Measurements from ENCODE around the gene CCDC88C. TPM values are rescaled to one million over a fixed set of nuclear protein-coding genes. Genes with fewer than 3 reads are reported as not detected.
A peak's percentile ranks its signal among the peaks of the same experiment; 100 is the strongest.

The CCDC88C gene
- total RNA-seq, 2 experiments from 2014 or later = 137 to 253 TPM

DNA sequence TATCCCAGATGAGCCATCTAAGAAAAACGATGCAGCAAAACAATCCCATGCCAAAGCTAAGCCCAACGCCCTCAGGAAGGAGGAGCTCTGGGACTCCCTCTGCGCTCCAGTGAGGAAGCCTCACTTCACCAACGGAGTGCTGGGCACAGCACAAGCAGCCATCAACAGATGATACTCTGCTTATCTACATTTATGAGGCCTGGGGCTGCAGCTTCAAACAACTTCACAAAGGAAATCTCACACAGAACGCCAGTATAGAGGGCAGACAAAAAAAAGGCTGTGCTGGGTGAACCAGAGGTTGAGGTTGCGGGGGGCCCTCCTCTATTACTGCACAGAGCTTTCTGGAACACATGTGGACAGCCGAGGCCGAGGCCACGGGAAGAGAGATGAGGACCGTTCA lies 138.3 kb downstream of the CCDC88C start:
- intact Hi-C loops (cut with micrococcal nuclease; ENCODE audit: unreplicated experiment) = no loop called here
- H2AFZ ChIP-seq (ENCODE audit: low read length) = no peak overlapping the region
- H4K20me1 ChIP-seq (ENCODE audit: insufficient read depth, low read length) = no peaks in the 10 kb centered on the region
- H3K4me1 ChIP-seq (ENCODE audit: insufficient read depth, low read length, poor library complexity, severe bottlenecking) = peaks cover 64% of the 10 kb centered on the region
- H3K79me2 ChIP-seq (ENCODE audit: insufficient read depth, low read depth, low read length) = no peaks in the 10 kb centered on the region; the same call in 1 of the 2 replicates
- H3K9me3 ChIP-seq (ENCODE audit: low read length) = no peaks in the 10 kb centered on the region
- peaks cover 98% of the 10 kb centered on the region for H3K36me3 ChIP-seq (ENCODE audit: insufficient read depth, low read length)
- H3K9me2 ChIP-seq (ENCODE audit: insufficient read depth, low read length) = no peaks in the 10 kb centered on the region
- no TSS peak for BruUV-seq (replicated peaks)
- TF ChIP-seq, protein P1, sequence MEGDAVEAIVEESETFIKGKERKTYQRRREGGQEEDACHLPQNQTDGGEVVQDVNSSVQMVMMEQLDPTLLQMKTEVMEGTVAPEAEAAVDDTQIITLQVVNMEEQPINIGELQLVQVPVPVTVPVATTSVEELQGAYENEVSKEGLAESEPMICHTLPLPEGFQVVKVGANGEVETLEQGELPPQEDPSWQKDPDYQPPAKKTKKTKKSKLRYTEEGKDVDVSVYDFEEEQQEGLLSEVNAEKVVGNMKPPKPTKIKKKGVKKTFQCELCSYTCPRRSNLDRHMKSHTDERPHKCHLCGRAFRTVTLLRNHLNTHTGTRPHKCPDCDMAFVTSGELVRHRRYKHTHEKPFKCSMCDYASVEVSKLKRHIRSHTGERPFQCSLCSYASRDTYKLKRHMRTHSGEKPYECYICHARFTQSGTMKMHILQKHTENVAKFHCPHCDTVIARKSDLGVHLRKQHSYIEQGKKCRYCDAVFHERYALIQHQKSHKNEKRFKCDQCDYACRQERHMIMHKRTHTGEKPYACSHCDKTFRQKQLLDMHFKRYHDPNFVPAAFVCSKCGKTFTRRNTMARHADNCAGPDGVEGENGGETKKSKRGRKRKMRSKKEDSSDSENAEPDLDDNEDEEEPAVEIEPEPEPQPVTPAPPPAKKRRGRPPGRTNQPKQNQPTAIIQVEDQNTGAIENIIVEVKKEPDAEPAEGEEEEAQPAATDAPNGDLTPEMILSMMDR (conservative IDR thresholded peaks at IDR 0.05; ENCODE audit: low read length) = no peak
- no peak for TF ChIP-seq EZH2phosphoT487 (IDR thresholded peaks at IDR 0.05; ENCODE audit: borderline replicate concordance, low read depth, low read length)
- H3K27ac ChIP-seq (ENCODE audit: low read depth, low read length, poor library complexity, severe bottlenecking) = peak overlapping the region; percentile 97
- CTCF ChIA-PET (ENCODE audit: unreplicated experiment) = interaction anchor here (0.9 kb wide), 1 partner anchor 23 kb away, joined by 3 read pairs; no protein-coding TSS in a partner anchor
- H3K4me2 ChIP-seq (ENCODE audit: low read length) = peak overlapping the region; percentile 60; the same call in 1 of the 2 replicates
- DNase-seq (ENCODE audit: low spot score) = no peak
- H3K4me3 ChIP-seq (ENCODE audit: low read depth, low read length, poor library complexity, severe bottlenecking) = no peak overlapping the region
- POLR2A ChIA-PET = interaction anchor here (0.6 to 0.9 kb wide), 3 partner anchors 27 to 67 kb away, joined by 3 to 4 read pairs (median 3); no protein-coding TSS in a partner anchor

DNA sequence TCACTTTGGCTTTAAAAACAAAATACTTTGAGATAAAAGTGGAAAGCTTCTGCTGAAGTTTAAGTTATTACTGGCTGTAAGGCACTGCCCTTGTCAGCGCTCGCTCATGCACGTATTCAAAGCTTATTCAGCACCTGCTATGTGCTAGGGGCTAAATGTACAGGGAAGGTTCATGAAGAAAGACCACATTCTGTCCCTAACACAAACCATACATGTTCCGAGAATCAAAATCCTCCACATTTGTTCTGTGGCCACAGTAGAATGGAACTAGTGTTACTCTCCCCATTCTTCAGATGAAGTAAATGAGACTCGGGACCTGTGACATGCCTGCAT lies 139.3 kb downstream of the CCDC88C start:
- 0 out of 2 replicates have a peak overlapping the region, but pooled peaks have one; percentile 15 for H3K4me2 ChIP-seq (ENCODE audit: low read length)
- no peak overlapping the region for H2AFZ ChIP-seq (ENCODE audit: low read length)
- H4K20me1 ChIP-seq (ENCODE audit: insufficient read depth, low read length) = no peaks in the 10 kb centered on the region
- H3K27ac ChIP-seq (ENCODE audit: low read depth, low read length, poor library complexity, severe bottlenecking) = peak overlapping the region; percentile 97
- no peak overlapping the region for H3K4me3 ChIP-seq (ENCODE audit: low read depth, low read length, poor library complexity, severe bottlenecking)
- TF ChIP-seq, protein P1 (conservative IDR thresholded peaks at IDR 0.05; ENCODE audit: low read length) = no peak
- no peak for TF ChIP-seq EZH2phosphoT487 (IDR thresholded peaks at IDR 0.05; ENCODE audit: borderline replicate concordance, low read depth, low read length)
- H3K9me2 ChIP-seq (ENCODE audit: insufficient read depth, low read length) = no peaks in the 10 kb centered on the region
- H3K9me3 ChIP-seq (ENCODE audit: low read length) = no peaks in the 10 kb centered on the region
- no peaks in the 10 kb centered on the region for H3K79me2 ChIP-seq (ENCODE audit: insufficient read depth, low read depth, low read length)
- H3K4me1 ChIP-seq (ENCODE audit: insufficient read depth, low read length, poor library complexity, severe bottlenecking) = peaks cover 54% of the 10 kb centered on the region
- CTCF ChIA-PET (ENCODE audit: unreplicated experiment) = no interaction called here
- DNase-seq (ENCODE audit: low spot score) = peak; percentile 59
- intact Hi-C loops (cut with micrococcal nuclease; ENCODE audit: unreplicated experiment) = no loop called here
- POLR2A ChIA-PET = interaction anchor here (0.7 to 0.9 kb wide), 2 partner anchors 29 to 94 kb away, joined by 3 to 10 read pairs; no protein-coding TSS in a partner anchor
- H3K36me3 ChIP-seq (ENCODE audit: insufficient read depth, low read length) = peaks cover 98% of the 10 kb centered on the region
- BruUV-seq (replicated peaks) = no TSS peak

DNA sequence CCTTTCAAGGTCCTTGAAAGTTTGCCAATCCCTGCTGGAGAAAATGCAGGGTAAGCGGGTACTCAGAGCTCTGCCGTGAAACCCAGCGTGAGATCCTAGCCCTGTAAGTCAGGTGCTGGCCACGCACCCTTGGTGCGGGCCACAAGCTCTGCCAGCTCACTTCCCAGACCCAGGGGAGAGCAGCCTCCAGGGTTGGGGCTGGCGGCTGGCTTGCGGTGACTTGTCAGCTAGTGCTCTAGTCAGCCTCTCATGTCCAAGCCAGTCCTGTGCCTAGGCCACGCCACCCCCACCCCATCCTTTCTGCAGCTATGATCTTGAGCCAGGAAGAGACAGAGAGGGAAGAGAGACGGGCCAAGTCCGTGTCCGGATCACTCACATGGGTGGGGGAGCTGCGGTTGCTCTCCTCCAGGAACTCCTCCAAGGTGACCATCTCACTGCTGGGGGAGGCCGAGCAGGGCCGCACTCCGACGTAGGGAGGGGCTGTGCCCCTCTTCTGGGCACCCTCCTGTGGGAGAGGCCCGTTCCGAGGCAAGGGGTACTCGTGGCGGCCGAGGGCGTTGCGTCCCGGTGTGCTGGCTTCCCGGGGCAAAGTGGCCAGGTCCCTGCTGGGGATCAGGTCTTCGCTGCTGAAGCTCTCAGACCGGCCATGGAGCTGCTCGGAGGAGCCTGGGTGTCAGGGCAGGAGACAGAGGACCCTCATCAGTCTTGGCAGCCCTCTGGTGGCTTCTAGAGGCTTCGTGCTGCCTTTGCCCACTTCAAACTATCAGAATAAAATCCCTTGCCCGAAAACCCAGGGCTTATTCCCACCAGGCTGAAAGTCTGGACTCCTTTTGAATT lies 139.9 kb downstream of the CCDC88C start:
- intact Hi-C loops (cut with micrococcal nuclease; ENCODE audit: unreplicated experiment) = no loop called here
- Histone ChIP-seq H3K27ac (ENCODE audit: low read depth, low read length, poor library complexity, severe bottlenecking) (peak overlapping the region; percentile 97), H3K9me3 (ENCODE audit: low read length) (no peaks in the 10 kb centered on the region), H3K4me3 (ENCODE audit: low read depth, low read length, poor library complexity, severe bottlenecking) (no peak overlapping the region), H3K79me2 (ENCODE audit: insufficient read depth, low read depth, low read length) (no peaks in the 10 kb centered on the region), H3K9me2 (ENCODE audit: insufficient read depth, low read length) (no peaks in the 10 kb centered on the region), H3K4me1 (ENCODE audit: insufficient read depth, low read length, poor library complexity, severe bottlenecking) (peaks cover 48% of the 10 kb centered on the region), H3K4me2 (ENCODE audit: low read length) (no peak overlapping the region), H4K20me1 (ENCODE audit: insufficient read depth, low read length) (no peaks in the 10 kb centered on the region), H2AFZ (ENCODE audit: low read length) (no peak overlapping the region), H3K36me3 (ENCODE audit: insufficient read depth, low read length) (peaks cover 98% of the 10 kb centered on the region)
- TF ChIP-seq EZH2phosphoT487 (IDR thresholded peaks at IDR 0.05; ENCODE audit: borderline replicate concordance, low read depth, low read length) = no peak
- TF ChIP-seq, protein P1 (conservative IDR thresholded peaks at IDR 0.05; ENCODE audit: low read length) = no peak
- POLR2A ChIA-PET = interaction anchor here (1.5 kb wide), 2 partner anchors 9 to 101 kb away, joined by 3 read pairs; no protein-coding TSS in a partner anchor
- CTCF ChIA-PET (ENCODE audit: unreplicated experiment) = interaction anchor here (0.6 kb wide), 1 partner anchor 147 kb away, joined by 3 read pairs; no protein-coding TSS in a partner anchor
- no TSS peak for BruUV-seq (replicated peaks)
- no peak for DNase-seq (ENCODE audit: low spot score)

Measured in OCI-LY7 (cell line).